ENCODE results near the gene PEG3.

PEG3 gene

GRCh38 chr19:56838909-56839651, 1.4 kb downstream of the PEG3 start:
- DNase-seq: peak; percentile 88

GRCh38 chr19:56838024-56838908, 2.3 kb downstream of the PEG3 start:
- DNase-seq: peak; percentile 55

DNA sequence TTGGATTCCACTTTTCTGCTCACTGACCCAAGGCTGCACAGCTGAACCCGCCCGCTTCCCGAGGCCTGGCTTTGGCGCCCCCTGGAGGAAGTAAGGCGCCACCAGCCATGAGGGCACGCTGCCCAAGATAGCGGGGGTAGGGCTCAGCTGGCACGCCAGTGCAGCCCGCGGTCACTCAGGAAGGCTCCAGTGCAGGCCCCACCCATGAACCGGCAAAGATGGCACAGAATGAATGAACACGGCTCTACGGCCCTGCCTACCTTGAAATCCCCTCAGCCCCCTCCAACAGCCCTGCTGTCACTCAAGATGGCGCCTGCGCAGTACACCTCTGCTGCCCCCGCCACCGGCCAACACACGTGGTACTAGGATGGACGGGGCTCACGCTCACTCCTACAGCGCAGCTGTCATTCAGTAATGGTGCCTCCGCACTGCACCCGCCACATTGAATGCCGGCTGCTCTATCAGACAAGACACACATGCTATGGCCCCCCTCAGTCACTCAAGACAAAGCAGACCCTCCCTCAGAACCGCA, 3.0 kb downstream of the PEG3 start:
- DNase-seq: peak; percentile 22

GRCh38 chr19:56837004-56837403, 3.5 kb downstream of the PEG3 start:
- no peak for DNase-seq

- DNase-seq: no peak
Observed at GRCh38 chr19:56836059-56836458, 4.5 kb downstream of the PEG3 start.

GRCh38 chr19:56835401-56835800, 5.1 kb downstream of the PEG3 start:
- no peak for DNase-seq

- no peak for DNase-seq
Observed at GRCh38 chr19:56834564-56835375, 5.8 kb downstream of the PEG3 start.

GRCh38 chr19:56832352-56832928, 8.1 kb downstream of the PEG3 start:
- no peak for DNase-seq

- no peak for DNase-seq
Observed at GRCh38 chr19:56831255-56831654, 9.3 kb downstream of the PEG3 start.

GRCh38 chr19:56829596-56829995, 10.9 kb downstream of the PEG3 start:
- no peak for DNase-seq

GRCh38 chr19:56827708-56828107, 12.8 kb downstream of the PEG3 start:
- no peak for DNase-seq

- no peak for DNase-seq
Observed at GRCh38 chr19:56823956-56824355, 16.6 kb downstream of the PEG3 start.

GRCh38 chr19:56823417-56823816, 17.1 kb downstream of the PEG3 start:
- DNase-seq: no peak

DNA sequence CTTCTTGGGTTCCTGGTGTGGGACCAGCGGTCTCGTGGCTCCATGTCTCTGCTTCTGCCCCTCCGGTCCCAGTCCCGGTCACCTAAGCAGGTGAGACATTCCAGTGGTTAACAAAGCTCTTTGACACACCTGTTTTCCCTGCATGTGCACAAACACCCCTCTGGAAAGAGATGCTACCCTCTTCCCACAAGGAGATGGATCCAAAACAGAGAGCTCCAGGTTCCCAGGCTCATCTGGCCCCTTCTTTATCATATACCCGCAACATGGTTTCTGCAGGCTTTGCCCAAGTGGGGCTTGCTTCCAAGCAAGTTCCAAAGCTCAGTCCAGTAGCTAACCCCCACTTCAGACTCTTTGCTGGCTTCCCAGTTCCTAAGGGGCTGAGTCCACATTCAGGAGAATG, 17.8 kb downstream of the PEG3 start:
- DNase-seq: no peak

- DNase-seq: no peak
Observed at GRCh38 chr19:56821675-56822074, 18.9 kb downstream of the PEG3 start.

- no peak for DNase-seq
Observed at GRCh38 chr19:56821209-56821608, 19.3 kb downstream of the PEG3 start.

DNA sequence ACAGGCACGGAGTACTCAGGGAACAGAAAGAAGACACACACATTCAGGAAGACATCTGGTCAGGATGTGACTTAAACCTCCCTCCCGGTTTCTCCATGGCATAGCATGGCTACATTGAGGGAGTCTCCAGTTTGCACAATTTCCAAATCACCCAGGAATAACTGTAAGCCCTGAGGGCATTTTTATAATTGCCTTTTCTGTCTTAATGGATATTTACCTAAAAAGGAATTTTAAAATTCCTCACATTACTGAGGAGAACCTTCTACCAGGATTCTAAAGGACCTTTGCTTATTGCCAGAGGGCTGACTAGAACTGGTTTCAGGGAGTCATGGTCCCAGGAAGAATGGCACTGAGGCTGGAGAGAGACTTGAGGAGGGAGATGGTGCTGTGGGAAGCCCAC, 21.4 kb downstream of the PEG3 start:
- no peak for DNase-seq

DNA sequence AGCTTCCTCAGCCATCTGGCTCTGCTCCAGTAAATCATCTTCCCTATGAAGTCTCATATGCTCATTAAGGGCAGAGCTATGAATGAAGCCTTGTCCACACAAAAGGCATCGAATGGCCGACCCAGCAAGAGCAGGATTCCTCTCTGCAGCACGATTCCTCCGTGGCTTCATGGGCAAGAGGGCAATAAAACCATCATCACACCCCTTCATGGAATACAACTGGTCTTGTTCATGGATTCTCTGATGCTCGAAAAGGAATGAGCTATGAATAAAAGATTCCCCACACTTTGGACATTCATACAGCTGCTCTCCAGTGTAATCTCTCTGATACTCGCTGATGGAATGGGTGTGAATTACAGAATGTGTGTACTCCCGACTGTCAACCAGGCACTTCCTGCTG, 25.9 kb downstream of the PEG3 start:
- DNase-seq: no peak

DNA sequence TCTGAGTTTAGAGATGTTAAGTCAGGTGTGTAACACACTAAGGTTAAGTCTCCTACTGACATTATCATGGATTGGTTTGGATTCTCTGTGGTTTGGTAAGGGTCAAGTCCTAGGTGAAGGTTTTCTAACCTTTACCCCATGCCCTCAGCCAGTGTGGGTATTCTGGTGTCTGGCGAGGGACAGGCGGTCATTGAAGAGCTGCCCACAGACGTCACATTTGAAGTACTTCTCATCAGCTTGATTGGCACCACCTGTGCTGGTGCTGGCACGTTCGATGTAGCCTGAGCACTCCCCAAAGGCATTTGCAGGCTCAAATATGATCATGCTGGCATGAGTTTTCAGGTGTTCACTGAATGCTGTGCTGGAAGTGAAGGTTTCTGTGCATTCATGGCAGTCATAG, 27.0 kb downstream of the PEG3 start:
- no peak for DNase-seq

DNA sequence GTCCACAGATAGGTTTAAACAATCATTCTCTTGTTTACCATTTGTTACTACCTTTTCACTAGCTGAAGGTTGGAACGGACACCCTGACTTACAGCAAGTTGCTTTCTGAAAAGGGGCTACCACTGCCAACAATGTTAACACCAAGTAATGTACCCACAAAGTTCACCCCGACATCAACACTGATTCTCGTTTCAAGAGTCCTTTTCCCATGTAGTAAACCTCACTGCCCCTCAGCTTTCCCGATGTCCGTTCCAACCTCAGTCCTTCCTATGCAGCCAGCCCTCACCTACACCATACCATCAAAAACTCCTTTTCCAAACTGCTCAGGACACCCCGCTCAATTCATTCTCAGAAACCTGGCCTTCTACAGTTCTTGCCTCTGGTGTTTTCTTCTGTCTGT, 29.0 kb downstream of the PEG3 start:
- DNase-seq: no peak

DNA sequence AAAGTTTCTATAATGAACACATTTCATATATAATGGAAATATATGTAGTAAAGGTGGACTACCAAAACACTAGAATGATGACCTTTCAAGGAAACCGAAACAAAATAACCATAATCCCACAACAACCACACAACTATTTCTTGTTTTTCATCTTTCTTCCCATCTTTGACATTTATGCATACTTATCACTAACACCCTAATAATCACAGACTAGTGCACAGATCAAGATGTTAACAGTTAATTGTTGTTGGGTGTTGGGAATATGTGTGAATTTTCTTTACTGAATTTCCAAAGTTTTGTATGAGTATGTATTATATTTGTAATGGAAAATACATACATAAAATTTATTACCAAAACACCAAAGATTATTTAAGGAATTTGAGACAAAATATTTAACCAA, 30.3 kb downstream of the PEG3 start:
- no peak for DNase-seq

GRCh38 chr19:56808717-56809392, 31.7 kb downstream of the PEG3 start:
- no peak for DNase-seq

Data from inflammatory macrophage treated with lipopolysaccharide for 4 hours (primary cell).